ENCODE results near the gene PTPN2. TPM values are rescaled to one million over a fixed set of nuclear protein-coding genes. Genes with fewer than 3 reads are reported as not detected.

PTPN2 gene
- total and polyA plus RNA-seq, 2 experiments from 2014 or later: 49.9 to 65.5 TPM

DNA sequence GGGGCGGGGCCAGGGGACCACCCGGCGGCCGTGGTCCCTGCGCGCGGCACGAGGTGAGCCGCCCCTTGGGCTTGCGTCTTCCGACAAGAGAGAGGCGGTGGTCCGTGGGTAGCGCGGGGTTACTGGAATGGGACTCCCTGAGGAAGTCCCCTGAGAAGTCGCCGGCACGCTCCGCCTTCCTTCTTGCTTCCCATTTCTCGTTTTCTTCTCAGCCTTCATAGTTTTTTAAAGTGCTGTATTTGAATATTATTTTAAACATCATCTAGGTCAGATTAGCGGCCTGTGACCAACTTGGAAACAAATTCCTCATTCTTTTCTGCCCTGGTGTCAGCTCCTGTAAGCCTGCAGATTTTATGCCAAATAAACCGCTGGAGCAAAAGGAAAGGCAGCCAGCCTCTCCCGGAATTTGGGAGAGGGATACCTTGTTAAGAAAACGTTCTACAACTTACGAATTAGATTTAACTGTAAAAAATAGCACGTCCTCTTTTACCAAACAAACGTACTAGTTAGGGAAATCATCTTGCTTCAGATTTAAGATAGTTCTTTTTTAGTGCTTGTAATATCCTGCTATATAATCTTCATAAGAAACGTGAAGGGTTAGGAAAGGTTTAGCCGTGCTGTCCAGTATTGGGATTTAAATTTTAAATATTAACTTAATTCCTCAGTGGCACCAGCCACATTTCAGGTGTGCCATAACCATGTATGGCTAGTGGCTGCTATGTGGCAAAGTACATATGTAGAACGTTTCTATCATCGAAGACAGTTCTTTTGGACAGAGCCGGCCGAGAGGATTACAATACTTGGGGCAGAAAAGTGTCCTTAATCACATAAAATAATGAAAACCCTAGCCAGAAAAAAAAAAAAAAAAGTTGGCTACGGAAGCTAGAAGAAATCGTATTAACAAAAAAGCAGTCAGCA is 628 bp upstream of the PTPN2 start:
- Mint-ChIP-seq H3K9me3 (peaks cover 6% of the 10 kb centered on the region; the same call in 1 of the 3 replicates), H3K36me3 (ENCODE audit: low read depth) (peaks cover 16% of the 10 kb centered on the region; the same call in 2 of the 3 replicates), H3K27me3 (ENCODE audit: insufficient read depth, low read depth, poor library complexity) (peaks cover 18% of the 10 kb centered on the region), H3K27ac (peak overlapping the region; percentile 47; the same call in 1 of the 2 replicates), H3K4me1 (peaks cover 52% of the 10 kb centered on the region), H3K4me3 (peak overlapping the region; percentile 87)
- Histone ChIP-seq H3K4me1 (ENCODE audit: insufficient read depth) (peaks cover 37% of the 10 kb centered on the region), H3K4me2 (peak overlapping the region; percentile 70), H3K27me3 (ENCODE audit: insufficient read depth) (no peaks in the 10 kb centered on the region), H3K27ac (ENCODE audit: low read depth) (0 out of 2 replicates have a peak overlapping the region, but pooled peaks have one; percentile 24), H3K4me3 (peak overlapping the region; percentile 50), H2AFZ (no peak overlapping the region), H3F3A (replicated peaks; ENCODE audit: low read depth) (0 out of 2 replicates have a peak, but pooled peaks cover 3% of the 10 kb centered on the region), H3K36me3 (ENCODE audit: insufficient read depth) (no peaks in the 10 kb centered on the region), H4K20me1 (replicated peaks; ENCODE audit: insufficient read depth) (no peaks in the 10 kb centered on the region), H3K9me2 (ENCODE audit: insufficient read depth) (no peaks in the 10 kb centered on the region), H3K79me2 (replicated peaks; ENCODE audit: insufficient read depth) (peaks cover 35% of the 10 kb centered on the region)
- TF ChIP-seq CTCF (conservative IDR thresholded peaks at IDR 0.05; ENCODE audit: low read depth in 2 of 2) (no peak), STAT1 (IDR thresholded peaks at IDR 0.05; ENCODE audit: unreplicated experiment) (no peak)
- DNase-seq (ENCODE audit: low spot score): peak; percentile 24
- no peak for ATAC-seq

GRCh38 chr18:12883372-12883683 is 709 bp downstream of the PTPN2 start:
- no peaks in the 10 kb centered on the region for H3K27me3 ChIP-seq (ENCODE audit: insufficient read depth)
- no peaks in the 10 kb centered on the region; the same call in 1 of the 2 replicates for H4K20me1 ChIP-seq (replicated peaks; ENCODE audit: insufficient read depth)
- peaks cover 49% of the 10 kb centered on the region for H3K4me1 ChIP-seq (ENCODE audit: insufficient read depth)
- ATAC-seq (peak; percentile 14), DNase-seq (ENCODE audit: low spot score) (peak; percentile 18)
- peak overlapping the region; percentile 82 for H3K4me3 Mint-ChIP-seq
- H3K79me2 ChIP-seq (replicated peaks; ENCODE audit: insufficient read depth): peaks cover 48% of the 10 kb centered on the region
- H3K27ac Mint-ChIP-seq: peak overlapping the region; percentile 6; the same call in 1 of the 2 replicates
- H3K27me3 Mint-ChIP-seq (ENCODE audit: insufficient read depth, low read depth, poor library complexity): peaks cover 18% of the 10 kb centered on the region
- peak overlapping the region; percentile 74 for H3K4me3 ChIP-seq
- peaks cover 6% of the 10 kb centered on the region; the same call in 1 of the 3 replicates for H3K9me3 Mint-ChIP-seq
- H2AFZ ChIP-seq: no peak overlapping the region
- H3F3A ChIP-seq (replicated peaks; ENCODE audit: low read depth): 0 out of 2 replicates have a peak, but pooled peaks cover 3% of the 10 kb centered on the region
- H3K4me2 ChIP-seq: peak overlapping the region; percentile 90
- H3K4me1 Mint-ChIP-seq: peaks cover 61% of the 10 kb centered on the region
- peak overlapping the region; percentile 94 for H3K27ac ChIP-seq (ENCODE audit: low read depth)
- peaks cover 16% of the 10 kb centered on the region; the same call in 2 of the 3 replicates for H3K36me3 Mint-ChIP-seq (ENCODE audit: low read depth)
- no peaks in the 10 kb centered on the region for H3K9me2 ChIP-seq (ENCODE audit: insufficient read depth)
- no peaks in the 10 kb centered on the region for H3K36me3 ChIP-seq (ENCODE audit: insufficient read depth)
- TF ChIP-seq ZNF462 (CRISPR knock-in tag; IDR thresholded peaks at IDR 0.05) (no peak), ZNF114 (CRISPR knock-in tag; IDR thresholded peaks at IDR 0.05) (no peak), CTCF (conservative IDR thresholded peaks at IDR 0.05; ENCODE audit: low read depth in 2 of 2) (no peak), ZNF331 (CRISPR knock-in tag; IDR thresholded peaks at IDR 0.05; ENCODE audit: low read depth) (no peak), NANOG (IDR thresholded peaks at IDR 0.05; ENCODE audit: borderline replicate concordance) (no peak), ETS1 (IDR thresholded peaks at IDR 0.05) (no peak), EZH2phosphoT487 (IDR thresholded peaks at IDR 0.05; ENCODE audit: unreplicated experiment) (no peak)

Measured in GM23338 (cell line).